AG09319 (cell line): ENCODE results near the gene ARRDC2.

ENCODE experiments used
- DNase-seq: peaks from one replicate; pipeline ENCODE4 v3.0.0-alpha.2; 2010; ENCODE audit warnings: low read depth; ENCODE audit errors: extremely low read depth
- TF ChIP-seq, protein P1 (sequence below): IDR thresholded peaks from 2 replicates; pipeline ENCODE4 v1.5.1; 2011; ENCODE audit warnings: low read depth, mild to moderate bottlenecking, inconsistent platforms, low read length, moderate library complexity

The ARRDC2 gene

GRCh38 chr19:17968362-17968761 is 39.6 kb upstream of the ARRDC2 start:
- TF ChIP-seq, protein P1, sequence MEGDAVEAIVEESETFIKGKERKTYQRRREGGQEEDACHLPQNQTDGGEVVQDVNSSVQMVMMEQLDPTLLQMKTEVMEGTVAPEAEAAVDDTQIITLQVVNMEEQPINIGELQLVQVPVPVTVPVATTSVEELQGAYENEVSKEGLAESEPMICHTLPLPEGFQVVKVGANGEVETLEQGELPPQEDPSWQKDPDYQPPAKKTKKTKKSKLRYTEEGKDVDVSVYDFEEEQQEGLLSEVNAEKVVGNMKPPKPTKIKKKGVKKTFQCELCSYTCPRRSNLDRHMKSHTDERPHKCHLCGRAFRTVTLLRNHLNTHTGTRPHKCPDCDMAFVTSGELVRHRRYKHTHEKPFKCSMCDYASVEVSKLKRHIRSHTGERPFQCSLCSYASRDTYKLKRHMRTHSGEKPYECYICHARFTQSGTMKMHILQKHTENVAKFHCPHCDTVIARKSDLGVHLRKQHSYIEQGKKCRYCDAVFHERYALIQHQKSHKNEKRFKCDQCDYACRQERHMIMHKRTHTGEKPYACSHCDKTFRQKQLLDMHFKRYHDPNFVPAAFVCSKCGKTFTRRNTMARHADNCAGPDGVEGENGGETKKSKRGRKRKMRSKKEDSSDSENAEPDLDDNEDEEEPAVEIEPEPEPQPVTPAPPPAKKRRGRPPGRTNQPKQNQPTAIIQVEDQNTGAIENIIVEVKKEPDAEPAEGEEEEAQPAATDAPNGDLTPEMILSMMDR, result no peak
- DNase-seq, result no peak

DNA sequence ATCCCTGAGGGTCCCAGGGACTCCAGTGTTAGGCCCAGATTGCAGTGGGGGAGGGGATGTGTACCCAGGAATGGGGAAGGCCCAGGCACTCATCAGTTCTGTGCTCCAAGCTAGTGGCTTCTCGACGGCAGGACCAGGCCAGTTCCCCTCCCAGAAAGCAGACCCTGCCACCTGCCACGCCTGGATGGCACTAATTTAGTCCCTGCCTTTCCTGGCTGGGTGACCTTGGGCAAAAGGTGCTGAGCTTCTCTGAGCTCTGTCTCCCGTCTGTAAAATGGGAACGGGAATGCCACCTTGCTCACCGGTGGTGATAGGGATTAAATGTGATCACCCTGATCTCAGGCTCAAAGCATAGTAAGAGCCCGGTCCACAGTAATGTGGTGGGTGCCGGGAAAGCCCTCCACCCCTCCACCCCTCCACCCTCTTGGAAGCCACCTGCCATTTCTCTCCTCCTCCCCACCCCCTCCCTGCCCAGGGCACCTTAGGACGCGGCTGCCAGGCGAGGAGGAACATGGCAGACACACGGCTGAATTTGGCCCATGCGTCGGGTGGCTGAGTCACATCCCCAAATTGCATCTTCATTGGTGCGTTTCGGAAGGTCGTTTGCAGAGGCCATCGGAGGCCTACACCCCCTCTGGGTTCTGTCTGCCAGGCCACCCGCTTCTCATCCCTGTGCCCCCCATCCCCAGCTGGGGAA is 38.7 kb upstream of the ARRDC2 start:
- DNase-seq, result no peak
- TF ChIP-seq, protein P1, result no peak

DNA sequence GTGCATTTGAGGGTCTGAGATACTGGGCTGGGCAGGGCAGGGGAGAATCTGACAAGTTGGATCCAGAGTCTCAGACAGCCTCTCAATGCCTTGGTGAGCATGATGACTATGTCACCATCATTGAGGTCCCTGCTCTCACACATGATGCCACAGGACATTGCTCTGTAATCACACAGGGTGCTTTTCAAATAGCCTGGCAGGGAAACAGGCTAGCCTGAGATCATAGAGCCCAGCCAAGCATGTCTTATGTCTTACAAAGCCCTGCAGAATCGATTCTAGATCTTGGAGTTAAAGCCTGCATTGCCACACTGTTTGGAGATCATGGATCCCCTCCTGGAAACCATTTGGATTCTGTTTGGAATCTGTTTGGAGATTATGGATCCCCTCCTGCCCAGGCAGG is 35.7 kb upstream of the ARRDC2 start:
- TF ChIP-seq, protein P1, result no peak
- DNase-seq, result no peak

DNA sequence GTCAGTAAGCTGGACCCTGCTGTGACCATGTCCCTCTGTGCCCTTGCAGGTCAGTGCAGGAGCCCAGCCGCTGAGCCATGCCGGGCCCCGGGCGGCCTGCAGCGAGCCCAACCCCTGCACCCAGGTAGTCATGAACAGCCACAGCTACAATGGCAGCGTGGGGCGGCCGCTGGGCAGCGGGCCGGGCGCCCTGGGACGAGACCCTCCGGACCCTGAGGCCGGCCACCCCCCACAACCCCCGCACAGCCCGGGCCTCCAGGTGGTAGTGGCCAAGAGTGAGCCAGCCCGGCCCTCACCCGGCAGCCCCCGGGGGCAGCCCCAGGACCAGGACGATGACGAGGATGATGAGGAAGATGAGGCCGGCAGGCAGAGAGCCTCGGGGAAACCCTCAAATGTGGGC is 34.2 kb upstream of the ARRDC2 start:
- DNase-seq, result no peak
- TF ChIP-seq, protein P1, result no peak

DNA sequence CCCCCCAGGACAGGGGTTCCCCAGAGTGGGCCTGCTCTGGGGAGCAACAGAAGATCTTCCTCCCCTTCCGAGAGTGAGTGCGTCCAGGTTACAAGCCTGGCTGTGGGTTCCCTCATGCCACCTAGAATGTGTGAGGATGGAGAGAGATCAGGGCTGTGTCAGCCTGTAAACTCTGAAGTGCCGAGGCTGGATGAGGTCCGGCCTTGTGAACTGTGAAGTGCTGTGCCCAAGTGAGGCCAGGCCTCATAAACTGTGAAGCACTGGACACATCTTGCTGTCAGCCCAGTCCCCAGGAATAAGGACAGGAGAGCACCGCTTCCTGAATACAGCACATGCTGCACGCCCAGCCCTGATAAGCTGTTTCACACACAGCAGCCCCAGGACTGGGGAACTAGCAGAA is 33.4 kb upstream of the ARRDC2 start:
- no peak for DNase-seq
- TF ChIP-seq, protein P1, result no peak

GRCh38 chr19:17975032-17975431 is 32.9 kb upstream of the ARRDC2 start:
- no peak for DNase-seq
- TF ChIP-seq, protein P1, result no peak

DNA sequence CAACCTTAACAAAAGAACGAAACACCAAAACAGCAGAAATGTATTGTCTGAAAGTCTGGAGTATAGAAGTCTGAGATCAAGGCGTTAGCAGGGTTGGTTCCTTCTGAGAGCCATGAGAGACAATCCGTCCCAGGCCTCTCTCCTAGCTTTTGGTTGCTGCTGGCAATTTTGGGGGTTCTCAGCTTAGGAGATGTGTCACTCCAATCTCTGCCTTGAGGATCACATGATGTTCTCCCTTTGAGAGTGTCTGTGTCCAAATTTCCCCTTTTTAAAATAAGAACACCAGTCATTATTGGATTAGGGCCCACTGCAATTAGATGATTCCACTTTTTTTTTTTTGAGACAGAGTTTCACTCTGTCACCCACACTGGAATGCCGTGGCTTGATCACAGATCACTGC is 30.9 kb upstream of the ARRDC2 start:
- no peak for DNase-seq
- TF ChIP-seq, protein P1, result no peak
